Measurements from ENCODE around the gene SRPX2.
"Not testable (repeated sequence)": the region's sequence is repeated elsewhere in the genome, so short reads cannot be mapped to it uniquely, and the experiment has no call there.

SRPX2 gene

DNA sequence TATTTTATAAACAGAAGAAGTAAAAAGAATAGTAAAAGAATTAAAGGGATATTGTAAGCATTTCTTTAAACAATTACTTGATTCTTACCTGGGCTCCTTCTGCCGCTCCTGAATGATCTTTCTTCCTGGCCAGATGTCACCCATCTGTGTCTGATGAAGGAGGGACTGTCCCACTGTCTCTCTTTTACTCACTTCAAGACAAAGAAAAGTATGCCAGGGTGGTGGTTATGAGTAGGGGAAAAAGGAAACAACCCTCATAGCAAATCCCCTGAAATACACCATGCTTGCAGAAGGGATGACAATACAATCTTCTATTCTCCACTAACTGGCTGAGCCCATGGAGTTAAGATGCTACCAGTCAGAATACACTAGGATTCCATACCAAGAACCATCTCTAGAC, 56.8 kb downstream of the SRPX2 start:
- no peak for DNase-seq (ENCODE audit: low spot score)

DNA sequence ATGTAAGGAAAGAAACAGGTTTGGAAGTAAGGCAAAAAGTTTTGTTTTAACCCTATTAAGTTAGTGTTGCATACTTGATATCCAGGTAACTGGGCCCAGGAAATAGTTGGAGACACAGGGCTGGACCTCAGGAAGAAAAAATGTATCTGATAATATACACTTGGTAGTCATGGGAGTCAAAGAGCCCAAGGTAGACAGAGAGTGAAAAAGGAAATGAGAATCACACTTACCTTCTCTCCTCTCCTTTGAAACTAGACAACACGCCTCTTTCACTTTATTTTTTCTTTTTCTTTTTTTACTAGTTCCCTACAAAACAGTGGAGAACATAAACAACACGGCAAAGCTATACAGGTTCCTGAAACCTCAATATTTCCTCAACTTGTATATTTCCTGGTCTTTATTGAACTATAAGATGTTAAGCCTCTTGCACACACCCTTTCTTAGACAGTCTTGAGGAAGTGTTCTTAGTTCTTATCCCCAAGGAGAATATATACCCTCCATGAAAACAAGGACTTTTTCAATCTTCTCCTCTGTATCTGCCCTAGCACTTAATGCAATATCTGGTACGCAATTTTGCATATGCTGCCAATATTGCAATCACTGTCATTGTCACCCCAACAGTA, 60.7 kb downstream of the SRPX2 start:
- no peak for DNase-seq (ENCODE audit: low spot score)

DNA sequence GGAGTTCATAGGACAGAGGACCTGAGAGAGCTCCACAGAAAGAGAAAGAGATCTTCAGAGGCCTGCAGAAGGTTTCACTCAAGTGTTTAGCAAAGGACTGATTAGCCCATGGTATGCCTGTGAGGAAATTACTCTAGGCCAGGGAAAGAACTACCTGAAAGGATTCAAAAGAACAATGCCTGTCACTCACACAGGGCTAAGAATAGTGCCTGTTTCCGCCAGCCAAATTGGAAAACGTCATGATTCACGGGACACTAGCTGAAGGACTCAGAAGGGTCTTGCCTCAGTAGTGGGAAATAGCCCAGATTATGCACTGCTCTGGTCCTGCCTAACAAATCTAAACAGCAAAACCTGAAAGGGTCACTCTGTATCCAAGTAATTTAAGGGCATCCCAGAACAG, 66.8 kb downstream of the SRPX2 start:
- no peak for DNase-seq (ENCODE audit: low spot score)

DNA sequence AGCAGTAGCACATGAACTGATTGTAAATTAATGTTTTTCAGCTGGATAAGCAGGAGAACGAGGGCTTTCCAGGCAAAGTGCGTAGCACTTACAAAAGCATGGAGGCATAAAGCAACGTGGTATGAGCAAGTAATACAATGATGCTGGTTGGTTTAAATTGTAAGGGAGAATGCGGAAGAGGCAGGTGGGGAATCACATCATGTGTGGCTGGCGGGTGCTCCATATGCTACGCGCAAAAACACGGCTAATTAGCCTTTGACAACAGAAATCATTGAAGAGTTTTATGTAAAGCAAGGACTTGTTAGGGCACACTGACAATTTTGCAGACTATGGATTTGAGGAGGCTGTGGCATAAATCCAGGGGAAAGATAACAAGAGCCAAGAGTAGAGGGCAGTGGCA, 73.4 kb downstream of the SRPX2 start:
- DNase-seq (ENCODE audit: low spot score) = no peak

DNA sequence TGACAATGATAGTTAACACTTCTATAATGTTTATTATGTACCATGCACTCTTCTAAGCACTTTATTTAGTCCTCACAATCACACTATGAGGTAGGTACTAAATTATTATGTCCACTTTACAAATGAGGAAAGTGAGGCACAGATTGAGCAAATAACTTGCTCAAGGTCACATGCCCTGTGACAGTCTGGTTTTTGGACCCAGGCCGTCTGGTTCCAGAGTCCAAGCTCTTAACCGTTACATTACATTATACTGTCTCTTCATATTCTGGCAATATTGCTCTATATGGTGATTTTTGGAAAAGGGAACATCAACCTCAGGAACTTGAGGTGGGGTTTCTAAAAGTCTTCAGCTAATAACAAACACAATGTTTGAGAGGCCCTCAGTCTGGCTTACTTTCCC, 75.1 kb downstream of the SRPX2 start:
- DNase-seq (ENCODE audit: low spot score) = no peak

DNA sequence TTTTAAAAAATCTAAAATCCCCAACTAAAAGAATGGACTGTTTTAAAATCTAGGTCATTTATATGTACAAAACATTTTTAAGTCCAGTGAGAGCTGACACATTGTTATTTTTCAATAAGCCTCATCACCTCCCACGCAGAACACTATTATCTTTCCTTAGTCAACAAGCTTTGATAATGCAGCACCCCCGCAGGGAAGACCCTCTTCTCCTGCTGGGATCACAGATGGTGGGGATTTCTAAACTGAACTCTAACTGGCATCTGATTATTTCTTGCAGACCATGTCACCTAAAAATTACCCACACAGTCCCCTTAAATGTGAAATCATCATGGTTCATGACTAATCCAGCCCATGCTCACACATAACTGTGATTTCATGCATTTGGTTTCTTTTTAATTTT, 76.3 kb downstream of the SRPX2 start:
- DNase-seq (ENCODE audit: low spot score) = no peak

DNA sequence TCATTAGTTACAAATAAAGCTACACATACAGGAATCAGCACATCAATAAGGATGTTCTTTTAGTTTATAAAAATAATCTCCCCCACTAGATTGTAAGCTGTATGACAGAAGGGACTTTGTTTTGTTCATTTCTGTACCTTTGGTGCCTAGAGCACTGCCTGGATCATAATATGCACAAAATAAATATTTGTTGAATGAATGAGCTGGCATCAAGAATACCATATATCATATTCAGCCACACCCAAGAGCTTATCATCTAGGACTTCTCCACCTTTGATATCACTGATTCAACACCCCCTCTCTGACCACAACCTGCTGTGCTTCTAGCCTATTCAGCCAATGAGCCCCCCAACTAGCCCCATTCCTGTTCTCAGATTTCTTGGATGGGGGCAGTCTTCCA, 77.3 kb downstream of the SRPX2 start:
- no peak for DNase-seq (ENCODE audit: low spot score)

DNA sequence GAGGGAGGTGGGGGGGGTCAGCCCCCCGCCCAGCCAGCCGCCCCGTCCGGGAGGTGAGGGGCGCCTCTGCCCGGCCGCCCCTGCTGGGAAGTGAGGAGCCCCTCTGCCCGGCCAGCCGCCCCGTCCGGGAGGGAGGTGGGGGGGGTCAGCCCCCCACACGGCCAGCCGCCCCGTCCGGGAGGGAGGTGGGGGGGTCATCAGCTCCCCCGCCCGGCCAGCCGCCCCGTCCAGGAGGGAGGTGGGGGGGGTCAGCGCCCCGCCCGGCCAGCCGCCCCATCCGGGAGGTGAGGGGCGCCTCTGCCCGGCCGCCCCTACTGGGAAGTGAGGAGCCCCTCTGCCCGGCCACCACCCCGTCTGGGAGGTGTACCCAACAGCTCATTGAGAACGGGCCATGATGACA, 80.0 kb downstream of the SRPX2 start:
- not testable (repeated sequence) for DNase-seq (ENCODE audit: low spot score)
